GM12891 (cell line): Measurements from ENCODE around the gene NLGN1.

Experiments
- DNase-seq: peaks from one replicate; pipeline ENCODE4 v3.0.0; 2011; ENCODE audit warnings: low spot score; ENCODE audit not compliant: insufficient read length
- FAIRE-seq: peaks from 2 replicates; lab custom pipeline; 2011; peaks lifted over from hg19 to GRCh38; lab: Jason Lieb, UNC
- PAX5 ChIP-seq: IDR thresholded peaks from 2 replicates; pipeline ENCODE4 v1.6.1; 2011; ENCODE audit warnings: low read length, moderate library complexity, mild to moderate bottlenecking; ENCODE audit not compliant: insufficient read depth, severe bottlenecking
- POLR2A ChIP-seq: IDR thresholded peaks from 2 replicates; pipeline ENCODE4 v1.6.1; 2011; ENCODE audit warnings: low read depth, low read length, control low read depth
- POLR2AphosphoS5 ChIP-seq: IDR thresholded peaks from 2 replicates; pipeline ENCODE4 v1.6.1; 2011; ENCODE audit warnings: low read depth, low read length, control low read depth
- POU2F2 ChIP-seq: IDR thresholded peaks from 2 replicates; pipeline ENCODE4 v1.6.1; 2011; ENCODE audit warnings: low read depth, mild to moderate bottlenecking, control low read depth, low read length, moderate library complexity
- SPI1 ChIP-seq: IDR thresholded peaks from 2 replicates; pipeline ENCODE4 v1.6.1; 2011; ENCODE audit warnings: low read depth, low read length, control low read depth
- TAF1 ChIP-seq: IDR thresholded peaks from 2 replicates; pipeline ENCODE4 v1.6.1; 2011; ENCODE audit warnings: low read depth, low read length, control low read depth

NLGN1 gene

DNA sequence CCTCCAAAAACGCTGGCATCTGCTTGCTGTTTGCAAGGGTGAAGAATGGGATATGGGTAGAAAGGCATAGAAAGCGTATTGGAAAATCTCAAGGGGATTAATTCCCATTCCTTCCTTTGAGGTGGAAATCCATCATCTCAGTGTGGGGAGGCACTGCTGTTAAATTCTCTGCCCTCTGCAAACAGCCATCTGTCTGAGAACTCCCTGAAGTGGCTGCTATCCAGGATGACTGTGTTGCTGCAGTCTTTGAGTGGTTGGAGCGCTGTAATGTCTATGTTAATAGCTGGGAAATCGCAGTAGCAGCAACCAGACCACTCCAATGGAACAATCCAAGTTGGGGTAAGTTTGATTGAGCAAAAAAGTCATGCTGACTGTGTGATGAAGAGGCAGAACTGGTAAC is 625.9 kb downstream of the NLGN1 start:
- no peak for TF ChIP-seq POLR2AphosphoS5
- no peak for TF ChIP-seq POLR2A
- TF ChIP-seq SPI1: no peak
- no peak for TF ChIP-seq TAF1
- TF ChIP-seq PAX5: no peak
- TF ChIP-seq POU2F2: no peak
- DNase-seq: no peak

DNA sequence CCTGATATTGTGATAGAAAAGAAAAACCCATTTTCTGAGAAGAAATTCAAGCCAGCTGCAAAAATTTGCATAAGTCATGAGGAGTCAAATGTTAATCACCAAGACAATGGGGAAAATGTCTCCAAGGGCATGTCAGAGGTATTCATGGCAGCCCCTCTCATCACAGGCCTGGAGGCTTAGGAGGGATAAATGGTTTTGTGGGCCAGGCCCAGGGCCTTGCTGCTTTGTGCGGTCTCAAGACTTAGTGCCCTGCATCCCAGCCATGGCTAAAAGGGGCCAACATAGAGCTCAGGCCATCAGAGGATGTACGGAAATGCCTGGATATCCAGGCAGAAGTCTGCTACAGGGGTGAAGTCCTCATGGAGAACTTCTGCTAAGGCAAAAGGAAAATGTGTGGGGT is 631.1 kb downstream of the NLGN1 start:
- no peak for DNase-seq
- TF ChIP-seq SPI1 (no peak), POLR2A (no peak), TAF1 (no peak), POU2F2 (no peak), POLR2AphosphoS5 (no peak), PAX5 (no peak)
- FAIRE-seq: no peak

More for the DNA sequence above, 625.9 kb downstream of the NLGN1 start:
- no peak for FAIRE-seq

- no peak for FAIRE-seq
- no peak for DNase-seq
- no peak for TF ChIP-seq PAX5
- TF ChIP-seq SPI1: no peak
- TF ChIP-seq POU2F2: no peak
- TF ChIP-seq TAF1: no peak
- TF ChIP-seq POLR2A: no peak
- TF ChIP-seq POLR2AphosphoS5: no peak
Observed at GRCh38 chr3:174035328-174035886, 637.9 kb downstream of the NLGN1 start.

DNA sequence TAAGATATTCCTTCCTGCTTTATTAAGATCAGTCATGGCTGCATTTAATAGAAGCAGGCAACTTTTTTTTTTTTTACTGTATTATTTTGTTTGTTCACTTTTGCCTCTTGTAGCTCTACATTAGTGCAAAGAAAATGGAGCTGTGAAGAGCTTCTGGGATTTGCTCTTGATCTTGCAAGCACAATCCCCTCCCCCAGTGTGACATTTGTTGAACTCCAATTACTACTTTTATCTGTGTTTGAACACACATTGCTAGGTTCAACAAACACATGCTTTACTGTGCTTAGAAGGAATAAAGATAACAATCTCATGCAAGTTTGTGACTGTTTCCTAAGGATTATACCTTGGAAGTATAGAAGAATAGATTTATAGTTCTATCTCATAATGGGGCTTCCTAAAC is 648.8 kb downstream of the NLGN1 start:
- TF ChIP-seq TAF1: no peak
- TF ChIP-seq POLR2A: no peak
- TF ChIP-seq PAX5: no peak
- TF ChIP-seq POLR2AphosphoS5: no peak
- no peak for TF ChIP-seq POU2F2
- TF ChIP-seq SPI1: no peak
- DNase-seq (no peak), FAIRE-seq (no peak)

DNA sequence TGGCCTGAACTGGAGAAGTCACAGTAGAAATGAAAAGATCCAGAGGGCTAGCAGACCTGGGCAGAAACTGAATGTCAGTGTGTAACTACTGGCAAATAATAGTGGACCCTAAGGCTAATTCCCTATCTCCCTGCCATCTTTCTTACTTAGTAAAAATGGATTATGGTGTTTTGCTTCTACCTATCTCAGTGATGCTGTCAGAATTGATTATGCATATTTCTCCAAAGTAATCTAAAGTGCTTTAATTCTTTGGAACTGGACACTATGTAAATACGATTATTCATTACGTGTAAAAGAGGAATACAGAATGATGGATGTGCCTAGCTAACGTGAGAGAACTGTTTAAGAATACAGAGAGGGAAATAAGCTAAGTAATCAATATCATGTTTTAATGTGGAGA is 651.9 kb downstream of the NLGN1 start:
- TF ChIP-seq POU2F2 (no peak), PAX5 (no peak), POLR2A (no peak), SPI1 (no peak), TAF1 (no peak), POLR2AphosphoS5 (no peak)
- no peak for DNase-seq
- no peak for FAIRE-seq

DNA sequence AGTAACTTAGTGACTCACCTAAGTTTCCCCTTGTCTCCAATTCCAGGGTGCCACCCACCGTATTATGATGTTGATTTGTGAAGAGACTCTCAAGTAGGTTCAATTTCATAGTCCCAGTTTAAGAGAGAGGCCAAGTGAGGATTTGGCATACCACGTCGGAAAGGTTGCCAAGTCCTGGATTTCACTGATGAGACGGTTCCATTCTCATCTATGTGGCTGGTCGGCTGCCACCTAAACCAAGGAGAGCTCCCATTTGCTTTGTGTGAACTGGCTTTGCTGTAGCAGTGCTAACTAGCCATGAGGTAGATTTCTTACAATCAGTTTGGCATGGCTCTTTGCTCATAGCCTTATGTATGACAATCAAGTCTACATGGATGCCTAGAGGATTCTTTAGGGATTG is 653.6 kb downstream of the NLGN1 start:
- DNase-seq: no peak
- TF ChIP-seq POLR2A (no peak), TAF1 (no peak), POU2F2 (no peak), PAX5 (no peak), SPI1 (no peak), POLR2AphosphoS5 (no peak)

DNA sequence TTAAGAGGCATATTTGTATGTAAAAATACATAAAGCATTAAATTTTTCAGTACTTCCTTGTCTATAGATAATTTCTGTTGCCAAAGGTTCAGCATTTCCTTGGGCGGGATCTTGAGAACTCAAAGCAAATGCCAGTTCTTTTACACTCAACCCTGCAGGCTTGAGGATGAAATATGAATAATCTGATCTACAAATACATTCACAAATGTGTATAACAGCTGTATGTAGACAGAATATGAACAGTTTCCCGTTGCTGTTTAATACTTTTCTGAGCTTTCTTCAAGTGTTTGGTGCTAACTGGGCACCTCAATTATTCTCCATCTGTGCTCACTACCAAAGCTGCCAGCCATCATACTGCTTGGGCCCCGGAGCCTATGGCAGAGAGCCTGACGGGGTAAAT is 661.3 kb downstream of the NLGN1 start:
- DNase-seq: no peak
- no peak for TF ChIP-seq POLR2AphosphoS5
- TF ChIP-seq POU2F2: no peak
- no peak for TF ChIP-seq SPI1
- no peak for TF ChIP-seq PAX5
- no peak for TF ChIP-seq TAF1
- no peak for TF ChIP-seq POLR2A
- no peak for FAIRE-seq

More for the DNA sequence above, 653.6 kb downstream of the NLGN1 start:
- no peak for FAIRE-seq

- FAIRE-seq (no peak), DNase-seq (no peak)
- TF ChIP-seq POU2F2: no peak
- TF ChIP-seq SPI1: no peak
- TF ChIP-seq TAF1: no peak
- no peak for TF ChIP-seq POLR2AphosphoS5
- TF ChIP-seq PAX5: no peak
- no peak for TF ChIP-seq POLR2A
Observed at GRCh38 chr3:174060431-174060830, 662.9 kb downstream of the NLGN1 start.

DNA sequence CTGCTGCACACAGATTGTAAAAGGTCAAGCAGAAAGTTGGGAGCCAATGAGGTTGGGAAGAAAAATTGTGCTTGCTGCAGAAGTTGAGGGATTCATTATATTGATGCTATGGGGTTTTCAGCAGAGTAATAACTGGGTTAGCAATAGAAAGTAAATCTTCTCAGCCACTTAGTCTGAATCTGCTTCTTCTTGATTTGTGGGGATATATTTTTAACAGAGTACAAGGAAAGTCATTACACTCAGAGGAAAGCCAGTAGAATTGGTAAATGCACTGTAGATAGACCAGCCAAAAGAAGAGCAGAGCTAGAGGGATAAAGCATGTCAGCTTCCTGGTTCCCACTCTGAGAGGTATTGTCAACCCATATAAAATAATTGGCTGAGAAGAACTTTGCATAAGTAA is 663.6 kb downstream of the NLGN1 start:
- TF ChIP-seq TAF1: no peak
- no peak for TF ChIP-seq POLR2A
- no peak for TF ChIP-seq POLR2AphosphoS5
- DNase-seq (no peak), FAIRE-seq (no peak)

DNA sequence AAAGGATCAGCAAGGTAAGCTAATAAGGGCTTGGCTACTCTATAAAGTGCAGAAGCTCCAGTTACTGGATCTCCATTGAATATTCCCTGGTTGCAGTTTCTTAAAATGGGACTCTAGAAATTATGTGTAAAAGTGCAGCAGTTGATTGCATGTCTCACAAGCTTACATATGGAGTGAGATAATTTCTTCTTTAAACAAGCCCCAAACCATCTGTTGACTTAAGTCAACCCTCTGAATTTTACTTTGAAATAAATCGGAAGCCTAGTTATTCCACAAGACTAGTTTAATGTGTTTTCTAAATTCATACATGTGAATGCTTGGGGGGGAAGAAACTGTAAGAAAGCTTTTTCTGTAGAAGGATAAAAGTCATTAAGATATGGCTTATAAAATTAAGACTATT is 664.2 kb downstream of the NLGN1 start:
- DNase-seq (no peak), FAIRE-seq (no peak)
- no peak for TF ChIP-seq TAF1
- no peak for TF ChIP-seq POLR2A
- TF ChIP-seq PAX5: no peak
- no peak for TF ChIP-seq SPI1
- no peak for TF ChIP-seq POLR2AphosphoS5
- no peak for TF ChIP-seq POU2F2
